Activated CD4-positive, alpha-beta memory T cell treated with anti-CD3 and anti-CD28 coated beads for 36 hours (primary cell): ENCODE data around the gene VWA1. TPM values are rescaled to one million over a fixed set of nuclear protein-coding genes. Genes with fewer than 3 reads are reported as not detected.

Source experiments
- CTCF ChIA-PET: fragments of 350-600 bp; sonication (Branson Sonifier 250); formaldehyde crosslinking; loops from one replicate; lab custom pipeline; 2021; ENCODE audit warnings: antibody characterized with exemption, inconsistent platforms; lab: Charles Lee
- POLR2A ChIA-PET: fragments of 350-600 bp; sonication (Branson Sonifier 250); formaldehyde crosslinking; loops from one replicate; lab custom pipeline; 2021; ENCODE audit warnings: antibody characterized with exemption; lab: Charles Lee
- DNase-seq: peaks from one replicate; pipeline ENCODE4 v3.0.0-alpha.2; 2020
- H3K27ac Mint-ChIP-seq: one replicate; pipeline ENCODE4 v1.8.0; 2021; ENCODE audit warnings: mixed read lengths
- H3K27me3 Mint-ChIP-seq: one replicate; pipeline ENCODE4 v1.8.0; 2021; ENCODE audit warnings: mixed read lengths
- H3K36me3 Mint-ChIP-seq: one replicate; pipeline ENCODE4 v1.8.0; 2021; ENCODE audit warnings: mixed read lengths
- H3K4me1 Mint-ChIP-seq: one replicate; pipeline ENCODE4 v1.8.0; 2021; ENCODE audit warnings: low read depth, mixed read lengths
- H3K4me3 Mint-ChIP-seq: one replicate; pipeline ENCODE4 v1.8.0; 2021; ENCODE audit warnings: mild to moderate bottlenecking, mixed read lengths
- H3K9me3 Mint-ChIP-seq: one replicate; pipeline ENCODE4 v1.8.0; 2021; ENCODE audit warnings: mixed read lengths
- intact Hi-C: fragments of 100-400 bp; cut with micrococcal nuclease; formaldehyde crosslinking; loops from one replicate; pipeline ENCODE4 v1.15.1; 2023
- total RNA-seq, 2 experiments: library from RNA; stranded (reverse); gene quantifications; one replicate each; pipeline ENCODE4 v1.2.3, GENCODE V29; 2021

The VWA1 gene
- total RNA-seq, 2 experiments from 2014 or later = 0.69 to 0.92 TPM

GRCh38 chr1:1489861-1490260 lies 54.4 kb downstream of the VWA1 start:
- Mint-ChIP-seq H3K27ac (no peak overlapping the region), H3K27me3 (no peaks in the 10 kb centered on the region), H3K36me3 (peaks cover 51% of the 10 kb centered on the region), H3K4me3 (no peak overlapping the region), H3K4me1 (no peaks in the 10 kb centered on the region), H3K9me3 (peaks cover 17% of the 10 kb centered on the region)
- POLR2A ChIA-PET = no interaction called here
- intact Hi-C loops = no loop called here
- DNase-seq = no peak
- CTCF ChIA-PET = no interaction called here

- Mint-ChIP-seq H3K4me3 (no peak overlapping the region), H3K4me1 (no peaks in the 10 kb centered on the region), H3K36me3 (peaks cover 53% of the 10 kb centered on the region), H3K27ac (no peak overlapping the region), H3K9me3 (peaks cover 17% of the 10 kb centered on the region), H3K27me3 (no peaks in the 10 kb centered on the region)
- ChIA-PET CTCF (no interaction called here), POLR2A (interaction anchor here (0.6 kb wide), 1 partner anchor 8 kb away, joined by 4 read pairs; no protein-coding TSS in a partner anchor)
- DNase-seq = no peak
- intact Hi-C loops = no loop called here
Measured at GRCh38 chr1:1490633-1491230, 55.2 kb downstream of the VWA1 start.

DNA sequence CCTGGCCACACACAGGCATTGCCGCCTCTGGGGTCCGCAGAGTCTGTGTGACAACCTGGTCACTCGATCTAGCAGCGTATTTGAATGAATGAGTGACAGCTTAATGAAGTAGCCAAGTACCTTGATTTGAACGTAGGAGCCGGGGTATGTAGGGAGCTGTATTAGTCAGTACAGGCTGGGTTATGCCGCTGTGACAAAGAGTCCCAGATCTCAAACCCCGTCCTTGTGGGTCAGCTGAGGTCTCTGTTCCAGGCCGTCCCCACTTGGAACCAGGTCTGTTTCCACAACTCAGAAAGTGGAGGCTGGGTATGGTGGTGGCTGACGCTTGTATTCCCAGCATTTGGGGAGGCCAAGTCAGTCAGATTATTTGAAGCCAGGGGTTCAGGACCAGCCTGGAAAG lies 56.1 kb downstream of the VWA1 start:
- Mint-ChIP-seq H3K9me3 (peaks cover 17% of the 10 kb centered on the region), H3K4me3 (no peak overlapping the region), H3K36me3 (peaks cover 53% of the 10 kb centered on the region), H3K4me1 (no peaks in the 10 kb centered on the region), H3K27ac (no peak overlapping the region), H3K27me3 (no peaks in the 10 kb centered on the region)
- DNase-seq = no peak
- CTCF ChIA-PET = no interaction called here
- intact Hi-C loops = no loop called here
- POLR2A ChIA-PET = no interaction called here

Other genes with a start within 250 kb of the VWA1 start
- 100 to 1,000 TPM; 375 to 387 TPM for gene TNFRSF18, start 229.1 kb upstream of the VWA1 start, total RNA-seq
- gene TNFRSF4, start 221.5 kb upstream of the VWA1 start, total RNA-seq = 1,000 to 10,000 TPM; 1,003 to 1,005 TPM
- 100 to 1,000 TPM; 302 to 305 TPM for gene SDF4, start 203.7 kb upstream of the VWA1 start, total RNA-seq
- gene B3GALT6, start 203.5 kb upstream of the VWA1 start, total RNA-seq = 10 to 100 TPM; 14.6 to 15.5 TPM
- gene C1QTNF12, start 189.0 kb upstream of the VWA1 start, total RNA-seq = 1 to 10 TPM; 3.8 to 4.2 TPM
- gene UBE2J2, start 161.8 kb upstream of the VWA1 start, total RNA-seq = 10 to 100 TPM; 58.7 to 61.6 TPM
- 1 to 10 TPM; 4.9 to 7.2 TPM for gene SCNN1D, start 155.3 kb upstream of the VWA1 start, total RNA-seq
- 10 to 100 TPM; 31.8 to 32.0 TPM for gene ACAP3, start 127.8 kb upstream of the VWA1 start, total RNA-seq
- gene PUSL1, start 127.1 kb upstream of the VWA1 start, total RNA-seq = 10 to 100 TPM; 19.7 to 23.1 TPM
- 100 to 1,000 TPM; 107 to 120 TPM for gene INTS11, start 111.0 kb upstream of the VWA1 start, total RNA-seq
- 10 to 100 TPM; 12.1 to 13.1 TPM for gene CPTP, start 110.9 kb upstream of the VWA1 start, total RNA-seq
- gene TAS1R3, start 104.4 kb upstream of the VWA1 start, total RNA-seq = under 1 TPM in 1 of 2 experiments, not detected in 1; 0.10 TPM
- 10 to 100 TPM; 37.6 to 38.6 TPM for gene DVL1, start 86.3 kb upstream of the VWA1 start, total RNA-seq
- gene MXRA8, start 77.1 kb upstream of the VWA1 start, total RNA-seq = under 1 TPM in 1 of 2 experiments, not detected in 1; 0.19 TPM
- 100 to 1,000 TPM; 124 to 131 TPM for gene AURKAIP1, start 60.5 kb upstream of the VWA1 start, total RNA-seq
- 100 to 1,000 TPM in 1 of 2 experiments, 10 to 100 TPM in 1; 96.0 to 108 TPM for gene CCNL2, start 36.4 kb upstream of the VWA1 start, total RNA-seq
- gene MRPL20, start 28.4 kb upstream of the VWA1 start, total RNA-seq = 100 to 1,000 TPM; 122 to 123 TPM
- gene ANKRD65, start 14.4 kb upstream of the VWA1 start, total RNA-seq = not detected
- gene ATAD3C, start 14.0 kb downstream of the VWA1 start, total RNA-seq = 1 to 10 TPM; 1.2 to 1.7 TPM
- gene ATAD3B, start 36.1 kb downstream of the VWA1 start, total RNA-seq = 10 to 100 TPM; 35.4 to 36.3 TPM
- 10 to 100 TPM; 45.7 to 46.7 TPM for gene ATAD3A, start 76.5 kb downstream of the VWA1 start, total RNA-seq
- gene TMEM240, start 104.9 kb downstream of the VWA1 start, total RNA-seq = under 1 TPM in 1 of 2 experiments, not detected in 1; 0.29 TPM
- 100 to 1,000 TPM; 106 to 107 TPM for gene SSU72, start 139.2 kb downstream of the VWA1 start, total RNA-seq
- 1 to 10 TPM; 1.5 to 1.6 TPM for gene FNDC10, start 164.4 kb downstream of the VWA1 start, total RNA-seq
- gene MIB2, start 179.8 kb downstream of the VWA1 start, total RNA-seq = 10 to 100 TPM; 31.1 to 36.1 TPM
- gene MMP23B, start 196.5 kb downstream of the VWA1 start, total RNA-seq = 1 to 10 TPM in 1 of 2 experiments, under 1 TPM in 1; 0.61 to 1.1 TPM
- 10 to 100 TPM; 32.4 to 36.9 TPM for gene CDK11B, start 223.3 kb downstream of the VWA1 start, total RNA-seq